Chondrocyte (in vitro differentiated cells): Measurements from ENCODE around the gene SEC31A. TPM values are rescaled to one million over a fixed set of nuclear protein-coding genes. Genes with fewer than 3 reads are reported as not detected.

Experiments
- DNase-seq: peaks from one replicate; pipeline ENCODE4 v3.0.0; 2021; ENCODE audit warnings: mixed read lengths, low spot score
- H3K27ac Mint-ChIP-seq: one replicate; pipeline ENCODE4 v1.8.0; 2021; ENCODE audit warnings: mild to moderate bottlenecking, moderate library complexity, mixed read lengths; ENCODE audit not compliant: unreplicated experiment
- H3K27me3 Mint-ChIP-seq: 2 replicates; pipeline ENCODE4 v1.8.0; 2021; ENCODE audit warnings: low read depth, mixed read lengths
- H3K36me3 Mint-ChIP-seq: 2 replicates; pipeline ENCODE4 v1.8.0; 2021; ENCODE audit warnings: low read depth, mixed read lengths
- H3K4me1 Mint-ChIP-seq: 2 replicates; pipeline ENCODE4 v1.8.0; 2021; ENCODE audit warnings: low read depth, mild to moderate bottlenecking, mixed read lengths
- H3K4me3 Mint-ChIP-seq: one replicate; pipeline ENCODE4 v1.8.0; 2021; ENCODE audit warnings: mild to moderate bottlenecking, moderate library complexity, mixed read lengths; ENCODE audit not compliant: unreplicated experiment
- H3K9me3 Mint-ChIP-seq: 2 replicates; pipeline ENCODE4 v1.8.0; 2021; ENCODE audit warnings: low read depth, mixed read lengths
- total RNA-seq: library from RNA; stranded (reverse); gene quantifications from 3 replicates; pipeline ENCODE4 v1.2.1, GENCODE V29; 2021
- TF ChIP-seq, protein P1 (sequence below): fragments of 200-600 bp; sonication (generic); IDR thresholded peaks from 2 replicates; pipeline ENCODE4 v1.5.0; 2021; ENCODE audit warnings: antibody characterized with exemption, mild to moderate bottlenecking, moderate library complexity

Gene SEC31A
- total RNA-seq, 1 donor from 2014 or later: 421 TPM

DNA sequence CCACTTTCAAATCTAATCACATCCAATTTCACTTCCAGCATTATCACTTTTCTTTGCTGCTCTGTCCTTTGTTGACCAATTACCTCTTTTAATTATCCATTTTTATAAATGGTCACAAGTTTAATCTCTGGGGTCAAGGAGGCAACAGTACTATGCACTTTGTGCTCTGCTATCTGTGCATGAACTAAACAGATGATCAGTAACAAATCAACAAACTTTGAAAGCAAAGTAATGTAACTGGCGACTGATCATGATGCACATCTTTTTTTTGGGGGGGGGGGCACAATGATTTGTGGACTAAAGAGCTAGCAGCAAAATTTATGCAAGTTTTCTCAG is 1.5 kb upstream of the SEC31A start:
- no peaks in the 10 kb centered on the region for H3K27me3 Mint-ChIP-seq
- peaks cover 18% of the 10 kb centered on the region for H3K36me3 Mint-ChIP-seq
- no peaks in the 10 kb centered on the region for H3K9me3 Mint-ChIP-seq
- no peak for DNase-seq
- peaks cover 50% of the 10 kb centered on the region for H3K4me1 Mint-ChIP-seq
- TF ChIP-seq, protein P1, sequence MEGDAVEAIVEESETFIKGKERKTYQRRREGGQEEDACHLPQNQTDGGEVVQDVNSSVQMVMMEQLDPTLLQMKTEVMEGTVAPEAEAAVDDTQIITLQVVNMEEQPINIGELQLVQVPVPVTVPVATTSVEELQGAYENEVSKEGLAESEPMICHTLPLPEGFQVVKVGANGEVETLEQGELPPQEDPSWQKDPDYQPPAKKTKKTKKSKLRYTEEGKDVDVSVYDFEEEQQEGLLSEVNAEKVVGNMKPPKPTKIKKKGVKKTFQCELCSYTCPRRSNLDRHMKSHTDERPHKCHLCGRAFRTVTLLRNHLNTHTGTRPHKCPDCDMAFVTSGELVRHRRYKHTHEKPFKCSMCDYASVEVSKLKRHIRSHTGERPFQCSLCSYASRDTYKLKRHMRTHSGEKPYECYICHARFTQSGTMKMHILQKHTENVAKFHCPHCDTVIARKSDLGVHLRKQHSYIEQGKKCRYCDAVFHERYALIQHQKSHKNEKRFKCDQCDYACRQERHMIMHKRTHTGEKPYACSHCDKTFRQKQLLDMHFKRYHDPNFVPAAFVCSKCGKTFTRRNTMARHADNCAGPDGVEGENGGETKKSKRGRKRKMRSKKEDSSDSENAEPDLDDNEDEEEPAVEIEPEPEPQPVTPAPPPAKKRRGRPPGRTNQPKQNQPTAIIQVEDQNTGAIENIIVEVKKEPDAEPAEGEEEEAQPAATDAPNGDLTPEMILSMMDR: no peak
- no peak overlapping the region for H3K4me3 Mint-ChIP-seq
- H3K27ac Mint-ChIP-seq: peak overlapping the region; percentile 99

DNA sequence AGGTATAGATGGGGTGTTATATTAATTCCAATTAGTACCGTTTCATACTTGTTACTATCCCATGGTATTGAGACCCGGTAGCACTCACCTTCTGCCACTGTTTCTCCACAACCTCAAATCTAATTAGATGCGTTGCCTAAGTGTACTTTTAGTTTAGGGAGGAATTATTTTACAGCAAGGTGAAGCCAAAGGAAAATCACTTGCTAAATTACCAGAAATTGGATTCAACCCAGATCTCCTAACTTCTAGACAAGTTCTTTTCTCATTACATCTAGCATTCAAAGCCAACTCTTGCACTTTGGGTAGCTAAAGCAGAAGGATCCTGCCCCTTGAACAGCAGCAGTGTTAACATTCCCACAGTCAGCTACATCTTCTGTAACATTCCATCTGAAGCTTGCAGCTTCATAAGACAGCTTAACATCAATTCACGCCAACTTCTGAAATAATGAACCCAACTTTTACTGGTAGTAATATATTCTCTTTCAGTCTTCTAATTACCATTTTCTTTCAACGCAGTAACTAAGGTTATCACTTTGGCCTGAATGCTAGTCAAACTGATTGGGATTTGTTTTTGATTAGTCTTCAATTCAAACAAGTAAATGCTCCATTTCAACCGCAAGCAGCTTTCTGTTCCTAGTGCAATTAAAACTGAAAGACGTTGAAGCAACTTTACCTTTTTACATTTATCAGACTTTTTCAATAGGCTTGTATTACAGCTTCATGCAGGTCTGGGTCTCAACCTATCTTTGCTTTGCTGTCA is 934 bp upstream of the SEC31A start:
- H3K9me3 Mint-ChIP-seq: no peaks in the 10 kb centered on the region
- no peaks in the 10 kb centered on the region for H3K27me3 Mint-ChIP-seq
- peaks cover 20% of the 10 kb centered on the region for H3K36me3 Mint-ChIP-seq
- peaks cover 49% of the 10 kb centered on the region for H3K4me1 Mint-ChIP-seq
- H3K4me3 Mint-ChIP-seq: peak overlapping the region; percentile 92
- H3K27ac Mint-ChIP-seq: peak overlapping the region; percentile 99
- TF ChIP-seq, protein P1: no peak
- DNase-seq: no peak

DNA sequence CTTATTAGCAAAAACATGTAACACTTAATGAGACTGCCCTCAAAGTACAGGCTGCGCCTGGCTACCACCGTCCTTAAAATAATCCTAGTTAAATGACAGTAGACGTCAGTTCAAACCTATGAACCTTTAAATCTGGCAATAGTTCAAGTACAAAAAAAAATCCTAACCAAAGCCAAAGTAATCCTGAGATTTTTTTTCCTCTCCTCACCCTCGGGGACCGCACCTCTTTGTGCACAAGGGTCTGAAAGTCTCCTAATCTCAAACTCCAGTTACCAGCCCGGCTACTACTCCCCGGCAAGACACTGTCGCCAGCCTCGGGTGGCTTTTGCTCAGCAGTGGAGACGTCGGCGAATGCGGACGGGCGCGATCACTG is 439 bp downstream of the SEC31A start:
- DNase-seq: no peak
- Mint-ChIP-seq H3K27ac (peak overlapping the region; percentile 99), H3K4me3 (peak overlapping the region; percentile 92), H3K36me3 (peaks cover 18% of the 10 kb centered on the region), H3K4me1 (peaks cover 56% of the 10 kb centered on the region), H3K9me3 (no peaks in the 10 kb centered on the region), H3K27me3 (no peaks in the 10 kb centered on the region)
- TF ChIP-seq, protein P1: no peak

DNA sequence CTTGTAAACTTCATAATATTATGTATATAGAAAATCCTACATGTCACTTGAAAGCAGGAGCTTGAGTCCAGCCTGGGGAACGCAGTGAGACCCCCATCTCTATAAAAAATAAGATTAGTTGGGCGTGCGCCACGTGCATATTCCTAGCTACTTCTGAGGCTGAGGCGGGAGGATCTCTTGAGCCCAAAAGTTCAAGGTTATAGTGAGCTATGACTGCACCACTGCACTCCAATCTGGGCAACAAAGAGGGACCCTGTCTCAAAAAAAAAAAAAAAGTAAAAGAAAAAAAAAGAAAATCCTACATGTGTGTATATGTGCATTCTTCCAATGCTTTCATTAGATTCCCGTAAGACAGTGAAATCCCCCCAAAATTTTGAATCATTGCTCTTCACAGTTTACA is 1.7 kb downstream of the SEC31A start:
- TF ChIP-seq, protein P1: no peak
- H3K36me3 Mint-ChIP-seq: peaks cover 11% of the 10 kb centered on the region
- peak overlapping the region; percentile 92 for H3K4me3 Mint-ChIP-seq
- H3K27me3 Mint-ChIP-seq: no peaks in the 10 kb centered on the region
- peaks cover 60% of the 10 kb centered on the region for H3K4me1 Mint-ChIP-seq
- H3K9me3 Mint-ChIP-seq: no peaks in the 10 kb centered on the region
- peak overlapping the region; percentile 99 for H3K27ac Mint-ChIP-seq
- no peak for DNase-seq

DNA sequence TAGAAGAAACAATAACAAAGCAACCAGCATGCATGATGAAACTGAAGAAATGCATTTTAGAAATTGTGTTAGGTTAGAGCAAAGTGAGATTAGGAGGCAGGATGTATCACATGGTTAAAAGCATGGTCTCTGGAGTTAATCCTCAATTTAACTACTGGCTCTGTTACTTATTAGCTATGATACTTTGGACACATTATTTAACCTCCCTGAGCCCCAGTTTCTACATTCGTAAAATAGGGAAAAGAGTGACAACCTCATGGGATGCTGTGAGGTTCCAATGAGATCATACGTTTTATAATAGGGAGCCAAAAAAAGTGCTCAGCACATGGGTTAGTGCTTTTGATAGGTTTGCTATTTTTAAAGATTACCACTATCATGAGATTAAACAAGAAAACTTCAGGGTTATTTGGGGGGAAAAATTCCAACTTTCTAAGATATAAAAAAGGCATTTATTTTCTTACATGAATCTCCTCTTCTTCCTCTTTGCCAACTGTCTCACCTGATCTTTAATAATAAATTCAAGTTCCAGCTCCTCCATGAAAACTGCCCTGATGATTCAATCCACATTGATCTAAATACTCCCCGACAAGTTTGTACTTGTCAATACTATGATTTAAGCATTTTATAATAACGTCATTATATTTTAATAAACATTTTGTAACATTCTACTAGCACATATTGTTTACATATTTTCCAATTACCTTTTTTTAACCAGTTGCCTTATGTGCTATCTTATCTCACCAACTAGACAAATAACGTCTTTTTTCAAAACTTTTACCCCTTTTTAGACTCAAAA is 4.6 kb downstream of the SEC31A start:
- no peaks in the 10 kb centered on the region for H3K9me3 Mint-ChIP-seq
- DNase-seq: no peak
- H3K27me3 Mint-ChIP-seq: no peaks in the 10 kb centered on the region
- peaks cover 54% of the 10 kb centered on the region for H3K4me1 Mint-ChIP-seq
- H3K36me3 Mint-ChIP-seq: peaks cover 6% of the 10 kb centered on the region
- peak overlapping the region; percentile 86 for H3K27ac Mint-ChIP-seq
- TF ChIP-seq, protein P1: no peak
- H3K4me3 Mint-ChIP-seq: peak overlapping the region; percentile 66
